CD4-positive, alpha-beta T cell treated with Interleukin-15 for 4 hours (primary cell): ENCODE measurements around the gene UBAP1.
"Not testable (repeated sequence)": the region's sequence is repeated elsewhere in the genome, so short reads cannot be mapped to it uniquely, and the experiment has no call there.

Experiments used
- DNase-seq: peaks from one replicate; pipeline ENCODE4 v3.0.0-alpha.2; 2020; ENCODE audit warnings: low spot score

UBAP1 gene

GRCh38 chr9:34262971-34263370, 84.1 kb downstream of the UBAP1 start:
- DNase-seq, result no peak

- DNase-seq, result no peak
Measured at GRCh38 chr9:34267660-34268059, 88.8 kb downstream of the UBAP1 start.

GRCh38 chr9:34271265-34272006, 92.6 kb downstream of the UBAP1 start:
- no peak for DNase-seq

DNA sequence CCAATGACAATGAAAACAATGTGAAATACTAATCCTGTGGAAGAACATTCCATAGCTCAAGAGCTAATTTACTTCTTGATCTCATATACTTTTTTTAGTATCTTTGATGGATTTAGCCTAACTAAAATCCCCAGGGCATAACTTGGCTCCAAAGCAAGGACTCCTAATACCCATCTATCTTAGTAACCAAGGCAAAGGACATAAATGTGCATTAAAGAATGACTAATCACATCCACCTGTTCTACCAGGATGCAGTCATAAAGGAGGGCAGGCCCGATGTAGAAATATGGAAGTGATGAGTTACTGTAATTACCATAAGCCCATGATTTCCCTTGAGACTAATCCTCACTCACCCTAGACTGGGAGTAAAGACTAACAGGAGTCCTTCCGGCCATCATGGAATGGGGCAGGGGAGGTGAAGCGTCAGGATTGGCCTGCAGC, 93.3 kb downstream of the UBAP1 start:
- DNase-seq, result no peak

- DNase-seq, result not testable (repeated sequence)
Measured at GRCh38 chr9:34273588-34273987, 94.7 kb downstream of the UBAP1 start.

DNA sequence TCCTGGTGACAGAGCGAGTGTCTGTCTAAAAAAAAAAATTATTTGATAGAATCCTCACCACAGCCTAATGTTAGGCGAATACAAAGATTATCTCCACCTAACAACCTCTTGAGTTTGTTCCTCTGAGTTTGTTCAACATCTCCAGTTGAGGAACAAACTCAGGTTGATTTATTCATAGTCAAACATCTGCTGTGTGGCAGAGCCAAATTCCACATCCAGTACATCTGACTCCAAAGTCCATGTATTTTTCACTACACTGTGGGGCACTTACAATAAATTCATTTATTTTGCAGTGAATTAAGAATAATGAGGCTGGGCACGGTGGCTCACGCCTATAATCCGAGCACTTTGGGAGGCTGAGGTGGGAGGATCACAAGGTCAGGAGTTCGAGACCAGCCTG, 97.0 kb downstream of the UBAP1 start:
- DNase-seq, result no peak

DNA sequence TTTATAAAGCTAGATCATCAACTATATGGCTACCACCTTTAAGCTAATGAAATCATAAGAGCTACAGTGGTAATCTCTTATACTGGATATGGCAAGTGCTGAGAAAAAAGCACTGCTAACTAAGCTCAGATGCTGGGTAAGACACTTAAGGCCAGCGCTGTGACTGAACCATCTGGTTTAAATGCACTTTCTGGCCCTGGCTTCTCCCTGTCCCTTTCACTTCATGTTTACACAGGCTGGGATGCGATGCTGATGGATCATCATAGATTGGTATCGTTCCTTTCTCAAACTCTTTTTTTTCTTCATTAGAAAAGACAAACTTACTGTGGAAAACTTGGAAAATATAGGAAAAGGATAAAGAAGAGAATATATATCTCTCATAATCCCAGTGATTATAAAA, 97.9 kb downstream of the UBAP1 start:
- no peak for DNase-seq

DNA sequence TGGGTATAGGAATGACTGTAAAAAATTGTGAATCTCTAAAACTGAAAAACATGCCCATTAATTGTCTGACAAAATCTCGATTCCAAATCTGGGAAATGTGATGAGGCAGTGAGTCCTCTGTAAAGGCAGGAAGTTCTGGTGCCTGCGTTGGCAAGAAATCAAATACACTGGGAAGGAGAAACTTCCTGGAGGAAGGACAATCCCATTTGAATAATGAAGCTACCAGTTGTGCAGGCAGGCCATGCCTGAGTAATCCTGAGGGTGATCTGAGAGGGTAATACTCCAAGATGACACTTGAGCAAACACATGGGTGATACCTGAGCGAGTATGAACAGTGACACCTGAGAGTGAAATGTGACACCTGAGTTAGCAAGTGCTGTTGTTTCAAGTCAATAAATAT, 100.6 kb downstream of the UBAP1 start:
- DNase-seq, result no peak

GRCh38 chr9:34282096-34282495, 103.3 kb downstream of the UBAP1 start:
- DNase-seq, result no peak

DNA sequence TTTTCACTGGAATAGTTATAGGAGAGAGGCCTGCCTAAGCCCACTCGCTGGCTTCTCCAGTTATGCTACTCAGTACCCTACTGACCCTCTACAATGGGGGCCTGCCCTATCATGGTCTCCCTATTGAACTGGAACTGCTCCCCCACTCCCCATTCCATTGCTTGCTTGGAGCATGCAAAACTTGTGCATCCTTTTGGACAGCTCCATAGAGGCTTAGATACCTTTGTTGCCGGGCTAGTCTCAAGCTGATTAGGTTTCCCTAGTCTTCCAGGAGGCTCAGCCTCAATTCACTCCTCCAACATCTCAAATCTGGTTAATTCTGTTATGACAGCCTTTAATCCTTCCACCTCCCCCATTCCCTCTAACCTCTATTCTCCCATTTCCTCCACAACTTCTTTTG, 110.3 kb downstream of the UBAP1 start:
- no peak for DNase-seq

GRCh38 chr9:34291023-34291422, 112.2 kb downstream of the UBAP1 start:
- no peak for DNase-seq

DNA sequence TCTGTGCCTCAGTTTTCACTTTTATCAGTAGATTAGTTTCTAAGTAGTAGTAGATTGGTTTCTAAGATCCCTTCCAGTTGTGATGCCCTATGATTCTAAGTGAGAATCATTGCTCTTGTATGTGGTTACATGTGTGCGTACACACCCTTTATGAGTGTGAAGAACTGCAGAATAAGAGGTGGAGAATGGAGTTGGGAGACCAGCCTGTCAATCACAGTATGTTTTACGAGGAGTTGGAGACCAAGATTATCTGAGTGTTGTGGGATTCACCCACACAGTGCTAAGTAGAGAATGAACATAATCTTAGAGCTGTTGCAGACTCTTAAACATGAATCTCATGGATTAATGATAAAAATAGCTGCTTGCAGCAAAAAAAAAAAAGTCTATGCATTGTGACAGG, 112.6 kb downstream of the UBAP1 start:
- no peak for DNase-seq

DNA sequence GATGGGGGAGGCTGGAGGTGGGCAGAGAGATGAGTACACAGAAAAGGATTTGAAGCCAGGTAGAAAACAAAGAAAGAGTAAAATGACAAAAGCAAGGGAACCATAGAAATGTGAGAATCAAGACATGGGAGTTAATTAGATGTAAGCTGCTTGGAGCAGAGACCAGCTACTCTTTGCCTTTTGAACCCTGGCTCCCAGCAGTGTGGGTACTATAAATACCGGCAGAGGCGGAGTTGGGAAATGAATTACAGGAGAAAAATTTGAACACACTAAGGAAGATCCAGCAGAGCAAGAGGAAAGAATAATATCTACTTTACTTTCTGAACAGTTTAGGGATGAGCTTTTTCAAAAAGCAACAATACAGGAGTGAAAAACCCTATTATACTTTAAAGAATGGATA, 113.7 kb downstream of the UBAP1 start:
- DNase-seq, result no peak

DNA sequence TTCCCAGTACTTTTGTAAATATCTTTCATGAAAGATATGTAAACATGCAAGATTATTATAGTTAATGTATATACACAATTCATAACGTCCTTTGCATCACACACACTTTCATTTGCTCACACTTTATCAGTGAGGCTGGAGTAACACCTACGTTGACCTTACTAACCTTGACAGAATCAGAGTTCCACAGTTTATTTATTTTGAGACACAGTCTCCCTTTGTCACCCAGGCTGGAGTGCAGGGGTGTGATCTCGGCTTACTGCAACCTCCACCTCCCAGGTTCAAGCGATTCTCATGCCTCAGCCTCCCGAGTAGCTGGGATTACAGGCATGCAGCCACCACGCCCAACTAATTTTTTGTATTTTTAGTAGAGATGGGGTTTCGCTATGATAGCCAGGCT, 122.2 kb downstream of the UBAP1 start:
- DNase-seq, result not testable (repeated sequence)
